Measurements from ENCODE around the gene WWOX.

WWOX gene

GRCh38 chr16:78288888-78289287, 189.4 kb downstream of the WWOX start:
- Histone ChIP-seq H3K9me3 (ENCODE audit: control insufficient read depth, low read length) (no peaks in the 10 kb centered on the region), H3K4me3 (ENCODE audit: insufficient read depth, low read depth, low read length, poor library complexity, severe bottlenecking) (no peak overlapping the region), H3K4me1 (ENCODE audit: control insufficient read depth, insufficient read depth, low read length, poor library complexity, severe bottlenecking) (no peaks in the 10 kb centered on the region), H3K27me3 (replicated peaks; ENCODE audit: control insufficient read depth, insufficient read depth, low read length, poor library complexity, severe bottlenecking) (no peaks in the 10 kb centered on the region), H3K27ac (ENCODE audit: insufficient read depth, low read length, poor library complexity, severe bottlenecking) (no peak overlapping the region), H3K36me3 (ENCODE audit: control insufficient read depth, insufficient read depth, low read length) (no peaks in the 10 kb centered on the region)
- no peak for DNase-seq

- Histone ChIP-seq H3K4me1 (ENCODE audit: control insufficient read depth, insufficient read depth, low read length, poor library complexity, severe bottlenecking) (no peaks in the 10 kb centered on the region), H3K36me3 (ENCODE audit: control insufficient read depth, insufficient read depth, low read length) (no peaks in the 10 kb centered on the region), H3K27me3 (replicated peaks; ENCODE audit: control insufficient read depth, insufficient read depth, low read length, poor library complexity, severe bottlenecking) (no peaks in the 10 kb centered on the region), H3K27ac (ENCODE audit: insufficient read depth, low read length, poor library complexity, severe bottlenecking) (no peak overlapping the region), H3K4me3 (ENCODE audit: insufficient read depth, low read depth, low read length, poor library complexity, severe bottlenecking) (no peak overlapping the region), H3K9me3 (ENCODE audit: control insufficient read depth, low read length) (no peaks in the 10 kb centered on the region)
- DNase-seq = no peak
These were observed 189.9 kb downstream of the WWOX start for GRCh38 chr16:78289373-78289772.

GRCh38 chr16:78289844-78290277, 190.4 kb downstream of the WWOX start:
- H3K4me3 ChIP-seq (ENCODE audit: insufficient read depth, low read depth, low read length, poor library complexity, severe bottlenecking) = no peak overlapping the region
- H3K36me3 ChIP-seq (ENCODE audit: control insufficient read depth, insufficient read depth, low read length) = no peaks in the 10 kb centered on the region
- no peak overlapping the region for H3K27ac ChIP-seq (ENCODE audit: insufficient read depth, low read length, poor library complexity, severe bottlenecking)
- no peaks in the 10 kb centered on the region for H3K9me3 ChIP-seq (ENCODE audit: control insufficient read depth, low read length)
- no peak for DNase-seq
- no peaks in the 10 kb centered on the region for H3K27me3 ChIP-seq (replicated peaks; ENCODE audit: control insufficient read depth, insufficient read depth, low read length, poor library complexity, severe bottlenecking)
- no peaks in the 10 kb centered on the region for H3K4me1 ChIP-seq (ENCODE audit: control insufficient read depth, insufficient read depth, low read length, poor library complexity, severe bottlenecking)

- no peak for DNase-seq
- Histone ChIP-seq H3K4me1 (ENCODE audit: control insufficient read depth, insufficient read depth, low read length, poor library complexity, severe bottlenecking) (no peaks in the 10 kb centered on the region), H3K27ac (ENCODE audit: insufficient read depth, low read length, poor library complexity, severe bottlenecking) (no peak overlapping the region), H3K36me3 (ENCODE audit: control insufficient read depth, insufficient read depth, low read length) (no peaks in the 10 kb centered on the region), H3K4me3 (ENCODE audit: insufficient read depth, low read depth, low read length, poor library complexity, severe bottlenecking) (no peak overlapping the region), H3K9me3 (ENCODE audit: control insufficient read depth, low read length) (no peaks in the 10 kb centered on the region), H3K27me3 (replicated peaks; ENCODE audit: control insufficient read depth, insufficient read depth, low read length, poor library complexity, severe bottlenecking) (no peaks in the 10 kb centered on the region)
These were observed 190.9 kb downstream of the WWOX start for GRCh38 chr16:78290395-78290794.

- DNase-seq = no peak
- H3K36me3 ChIP-seq (ENCODE audit: control insufficient read depth, insufficient read depth, low read length) = no peaks in the 10 kb centered on the region
- H3K4me3 ChIP-seq (ENCODE audit: insufficient read depth, low read depth, low read length, poor library complexity, severe bottlenecking) = no peak overlapping the region
- H3K27ac ChIP-seq (ENCODE audit: insufficient read depth, low read length, poor library complexity, severe bottlenecking) = no peak overlapping the region
- H3K9me3 ChIP-seq (ENCODE audit: control insufficient read depth, low read length) = no peaks in the 10 kb centered on the region
- no peaks in the 10 kb centered on the region for H3K4me1 ChIP-seq (ENCODE audit: control insufficient read depth, insufficient read depth, low read length, poor library complexity, severe bottlenecking)
- no peaks in the 10 kb centered on the region for H3K27me3 ChIP-seq (replicated peaks; ENCODE audit: control insufficient read depth, insufficient read depth, low read length, poor library complexity, severe bottlenecking)
These were observed 191.6 kb downstream of the WWOX start for GRCh38 chr16:78290872-78291591.

GRCh38 chr16:78291604-78292003, 192.2 kb downstream of the WWOX start:
- no peak overlapping the region for H3K27ac ChIP-seq (ENCODE audit: insufficient read depth, low read length, poor library complexity, severe bottlenecking)

GRCh38 chr16:78292086-78292843, 192.8 kb downstream of the WWOX start:
- no peaks in the 10 kb centered on the region for H3K9me3 ChIP-seq (ENCODE audit: control insufficient read depth, low read length)
- no peak for DNase-seq
- no peak overlapping the region for H3K4me3 ChIP-seq (ENCODE audit: insufficient read depth, low read depth, low read length, poor library complexity, severe bottlenecking)
- H3K27ac ChIP-seq (ENCODE audit: insufficient read depth, low read length, poor library complexity, severe bottlenecking) = no peak overlapping the region
- H3K4me1 ChIP-seq (ENCODE audit: control insufficient read depth, insufficient read depth, low read length, poor library complexity, severe bottlenecking) = no peaks in the 10 kb centered on the region
- H3K36me3 ChIP-seq (ENCODE audit: control insufficient read depth, insufficient read depth, low read length) = no peaks in the 10 kb centered on the region
- H3K27me3 ChIP-seq (replicated peaks; ENCODE audit: control insufficient read depth, insufficient read depth, low read length, poor library complexity, severe bottlenecking) = no peaks in the 10 kb centered on the region

More at GRCh38 chr16:78291604-78292003, 192.2 kb downstream of the WWOX start:
- Histone ChIP-seq H3K27me3 (replicated peaks; ENCODE audit: control insufficient read depth, insufficient read depth, low read length, poor library complexity, severe bottlenecking) (no peaks in the 10 kb centered on the region), H3K36me3 (ENCODE audit: control insufficient read depth, insufficient read depth, low read length) (no peaks in the 10 kb centered on the region), H3K9me3 (ENCODE audit: control insufficient read depth, low read length) (no peaks in the 10 kb centered on the region), H3K4me3 (ENCODE audit: insufficient read depth, low read depth, low read length, poor library complexity, severe bottlenecking) (no peak overlapping the region), H3K4me1 (ENCODE audit: control insufficient read depth, insufficient read depth, low read length, poor library complexity, severe bottlenecking) (no peaks in the 10 kb centered on the region)
- no peak for DNase-seq

- H3K4me1 ChIP-seq (ENCODE audit: control insufficient read depth, insufficient read depth, low read length, poor library complexity, severe bottlenecking) = no peaks in the 10 kb centered on the region
- H3K36me3 ChIP-seq (ENCODE audit: control insufficient read depth, insufficient read depth, low read length) = no peaks in the 10 kb centered on the region
- DNase-seq = no peak
- no peaks in the 10 kb centered on the region for H3K9me3 ChIP-seq (ENCODE audit: control insufficient read depth, low read length)
- H3K27ac ChIP-seq (ENCODE audit: insufficient read depth, low read length, poor library complexity, severe bottlenecking) = no peak overlapping the region
- H3K27me3 ChIP-seq (replicated peaks; ENCODE audit: control insufficient read depth, insufficient read depth, low read length, poor library complexity, severe bottlenecking) = no peaks in the 10 kb centered on the region
- no peak overlapping the region for H3K4me3 ChIP-seq (ENCODE audit: insufficient read depth, low read depth, low read length, poor library complexity, severe bottlenecking)
These were observed 193.5 kb downstream of the WWOX start for GRCh38 chr16:78292844-78293380.

- no peaks in the 10 kb centered on the region for H3K27me3 ChIP-seq (replicated peaks; ENCODE audit: control insufficient read depth, insufficient read depth, low read length, poor library complexity, severe bottlenecking)
- DNase-seq = no peak
These were observed 195.2 kb downstream of the WWOX start for GRCh38 chr16:78294538-78295225.

More at GRCh38 chr16:78294538-78295225, 195.2 kb downstream of the WWOX start:
- no peak overlapping the region for H3K27ac ChIP-seq (ENCODE audit: insufficient read depth, low read length, poor library complexity, severe bottlenecking)
- H3K4me3 ChIP-seq (ENCODE audit: insufficient read depth, low read depth, low read length, poor library complexity, severe bottlenecking) = no peak overlapping the region
- H3K9me3 ChIP-seq (ENCODE audit: control insufficient read depth, low read length) = no peaks in the 10 kb centered on the region
- H3K36me3 ChIP-seq (ENCODE audit: control insufficient read depth, insufficient read depth, low read length) = no peaks in the 10 kb centered on the region
- no peaks in the 10 kb centered on the region for H3K4me1 ChIP-seq (ENCODE audit: control insufficient read depth, insufficient read depth, low read length, poor library complexity, severe bottlenecking)
